ENCODE measurements around the gene MDGA2.
"Not testable (repeated sequence)": the region's sequence is repeated elsewhere in the genome, so short reads cannot be mapped to it uniquely, and the experiment has no call there.

MDGA2 gene

DNA sequence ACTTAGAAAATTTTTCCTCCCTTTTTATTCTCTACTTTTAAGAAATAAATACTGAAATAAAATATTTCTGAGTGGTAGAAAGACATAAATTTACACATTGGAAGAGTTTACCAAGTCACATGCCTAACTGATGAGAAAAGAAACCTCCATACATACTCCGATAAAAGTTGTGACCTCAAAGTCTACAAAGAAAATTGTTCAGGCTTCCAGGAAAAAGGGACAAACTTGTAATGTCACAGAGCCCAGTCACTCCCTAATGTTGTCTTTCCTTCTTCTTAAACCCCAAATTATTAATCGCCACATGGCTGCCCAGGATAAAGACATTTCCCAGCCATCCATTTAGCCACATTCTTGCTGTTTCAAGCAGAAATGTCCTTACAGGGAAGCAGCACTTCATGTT lies 455.3 kb downstream of the MDGA2 start:
- FAIRE-seq: no peak

DNA sequence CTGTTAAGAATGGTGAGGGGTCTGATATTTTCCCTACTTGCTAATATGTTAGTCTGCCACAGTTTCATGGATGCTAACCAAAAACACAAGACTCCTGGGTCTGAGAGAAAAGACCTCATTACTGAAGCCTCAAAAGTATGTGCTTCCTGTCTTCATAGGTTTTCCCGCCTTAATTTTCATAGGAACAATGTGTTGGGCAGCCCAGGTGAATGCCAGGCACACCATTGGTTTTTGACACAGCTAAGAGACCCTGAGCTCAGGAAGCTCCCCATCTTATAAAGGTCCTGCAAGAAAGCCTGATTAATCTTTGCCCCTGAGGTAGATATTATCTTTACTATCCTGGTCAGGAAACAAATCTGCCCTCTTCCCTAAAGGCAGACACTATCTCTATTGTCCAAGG lies 464.1 kb downstream of the MDGA2 start:
- no peak for FAIRE-seq

DNA sequence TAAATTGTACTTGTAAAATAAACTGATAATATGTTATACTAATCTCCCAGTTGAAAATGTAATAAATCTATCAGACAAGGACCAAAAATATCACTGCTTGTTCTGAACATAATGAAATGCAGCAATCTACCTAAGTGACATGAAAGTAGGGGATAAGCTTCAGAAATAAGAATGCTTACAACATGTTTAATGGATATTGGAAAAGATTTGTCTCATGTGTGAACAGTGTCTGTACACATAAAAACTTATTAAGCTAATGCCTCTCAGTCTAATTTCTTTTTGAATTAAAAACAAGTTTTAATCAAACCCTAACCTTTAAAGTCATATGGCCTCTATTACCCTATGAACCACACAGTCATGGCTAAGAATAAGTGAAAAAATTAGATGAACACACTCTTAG lies 465.3 kb downstream of the MDGA2 start:
- FAIRE-seq: no peak

DNA sequence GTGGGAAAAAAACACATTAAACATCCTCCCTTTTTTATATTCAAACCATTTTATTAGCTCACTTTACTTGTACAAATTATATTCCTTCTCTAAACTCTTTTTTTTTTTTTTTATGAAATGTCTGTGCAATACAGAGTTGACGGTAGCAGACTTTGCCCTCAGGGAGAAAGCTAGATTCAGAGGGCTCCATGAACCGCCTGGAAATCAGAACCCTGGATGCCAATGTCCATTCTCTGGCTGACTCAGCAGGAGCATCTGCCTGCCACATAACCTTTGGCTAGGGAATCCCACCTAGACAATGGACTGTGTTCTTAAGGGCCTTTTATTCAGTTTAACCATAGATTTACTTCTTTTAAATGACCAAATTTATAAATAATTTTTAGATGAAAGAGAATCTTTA lies 467.0 kb downstream of the MDGA2 start:
- FAIRE-seq: no peak

DNA sequence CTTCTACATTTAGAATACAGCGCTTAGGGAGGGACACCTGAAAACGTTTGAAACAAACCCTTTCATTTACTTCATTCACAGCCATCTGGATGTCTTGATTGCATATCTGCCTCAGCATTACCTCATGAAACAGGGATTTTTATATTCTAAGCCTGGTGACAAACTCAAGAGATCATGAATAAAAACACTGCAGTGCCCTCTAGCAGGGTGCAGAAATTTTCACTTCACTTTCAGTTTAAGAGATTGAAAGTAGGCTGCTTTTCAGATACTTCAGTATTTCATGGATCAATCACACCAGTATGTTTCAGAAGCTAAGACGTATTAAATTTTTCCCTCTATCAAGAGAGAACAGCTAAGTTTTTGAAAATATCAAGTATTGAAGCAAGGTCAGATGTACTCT lies 467.8 kb downstream of the MDGA2 start:
- FAIRE-seq: no peak

DNA sequence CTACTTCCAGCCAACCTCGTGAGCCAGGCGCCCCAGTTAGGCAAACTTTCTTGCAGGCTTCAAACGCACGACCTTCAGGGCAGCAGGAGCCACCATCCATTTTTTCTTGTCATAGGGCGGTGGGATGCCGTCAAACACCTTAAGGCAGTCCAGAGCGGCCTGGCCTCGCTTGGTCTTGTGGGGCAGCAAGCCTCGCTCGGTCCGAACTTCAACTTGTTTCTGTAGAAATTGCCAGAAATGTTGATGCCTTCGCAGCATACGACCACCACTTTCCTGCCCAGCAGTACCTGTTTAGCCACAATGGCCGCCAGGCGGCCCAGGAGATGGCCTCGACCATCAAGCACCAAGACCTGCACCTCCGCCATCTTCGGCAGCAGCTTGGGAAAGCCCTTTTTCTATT lies 474.7 kb downstream of the MDGA2 start:
- FAIRE-seq: no peak

GRCh38 chr14:47195582-47195981 lies 479.8 kb downstream of the MDGA2 start:
- no peak for FAIRE-seq

DNA sequence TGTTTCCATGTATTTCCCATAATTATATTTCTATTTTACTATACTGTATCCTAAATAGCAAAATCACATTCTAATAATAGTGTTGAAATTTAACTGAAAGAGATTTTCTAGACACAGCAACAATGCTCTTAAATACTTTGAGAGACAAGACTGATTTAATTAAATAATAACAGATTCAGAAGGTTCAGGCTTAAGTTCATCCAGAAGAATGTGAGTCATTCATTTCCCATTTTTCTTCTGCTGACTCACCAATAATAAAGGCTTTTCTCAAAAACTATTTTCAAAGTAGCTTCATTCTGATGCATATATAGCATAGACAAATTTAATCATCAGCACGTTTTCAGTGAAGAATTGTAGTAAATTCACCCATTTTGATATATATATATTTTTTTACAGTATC lies 481.4 kb downstream of the MDGA2 start:
- FAIRE-seq: no peak

DNA sequence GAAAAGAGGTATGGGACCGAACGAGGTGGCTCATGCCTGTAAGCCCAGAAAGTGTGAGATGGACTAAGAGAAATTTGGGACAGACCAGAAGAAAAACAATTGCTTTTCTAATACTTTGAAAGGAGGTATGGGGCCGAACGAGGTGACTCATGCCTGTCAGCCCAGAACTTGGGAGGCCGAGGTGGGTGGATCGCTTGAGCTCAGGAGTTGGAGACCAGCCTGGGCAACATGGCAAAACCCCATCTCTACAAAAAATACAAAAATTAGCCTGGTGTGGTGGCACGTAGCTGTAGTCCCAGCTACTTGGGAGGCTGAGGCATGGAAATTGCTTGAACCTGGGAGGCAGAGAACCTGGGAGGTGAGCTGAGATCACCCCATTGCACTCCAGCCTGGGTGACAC lies 483.2 kb downstream of the MDGA2 start:
- FAIRE-seq: not testable (repeated sequence)

DNA sequence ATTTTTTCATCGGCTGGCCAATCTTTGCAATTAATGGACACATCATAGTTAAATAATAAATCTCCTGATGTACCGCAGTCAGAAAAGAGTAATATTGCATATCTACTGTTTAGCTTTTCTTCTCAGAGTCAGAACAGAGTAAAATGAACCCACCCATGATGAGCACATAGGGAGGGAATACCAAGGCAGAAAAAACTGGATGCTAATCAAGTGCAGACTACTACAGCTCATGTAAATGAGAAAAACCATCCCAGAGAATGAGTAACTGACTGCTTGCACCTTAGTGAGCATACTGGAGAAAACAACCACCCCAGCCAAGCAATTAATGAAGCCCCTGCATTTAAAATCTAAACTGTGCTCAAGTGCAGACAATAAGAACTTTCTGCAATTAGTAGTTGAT lies 483.7 kb downstream of the MDGA2 start:
- no peak for FAIRE-seq

DNA sequence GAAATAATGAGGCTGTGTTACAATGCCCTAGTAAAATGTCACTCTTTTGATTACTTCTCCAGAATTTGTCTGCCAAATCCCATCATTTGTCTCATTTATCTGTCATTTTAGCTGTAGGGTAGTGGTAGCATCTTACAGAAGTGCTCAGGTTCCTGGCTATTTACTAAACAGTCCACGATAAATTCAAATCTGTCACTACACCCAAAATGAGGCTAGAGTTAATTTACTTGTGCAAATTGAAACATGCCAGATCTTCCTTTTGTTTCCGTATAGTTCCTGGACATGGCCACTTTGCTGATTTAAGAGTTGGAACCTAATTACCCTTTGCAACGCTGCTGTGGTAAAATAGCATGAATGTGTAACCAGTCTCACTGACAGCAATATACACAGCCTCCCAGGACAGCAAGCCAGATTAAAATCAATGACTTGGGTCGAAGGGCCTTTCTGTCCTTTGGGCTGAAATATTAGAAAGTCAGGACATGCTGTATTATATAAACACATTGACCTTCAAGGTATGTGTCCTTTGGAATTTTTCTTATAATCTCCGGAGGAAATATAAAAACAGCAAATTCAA lies 485.4 kb downstream of the MDGA2 start:
- FAIRE-seq: no peak

DNA sequence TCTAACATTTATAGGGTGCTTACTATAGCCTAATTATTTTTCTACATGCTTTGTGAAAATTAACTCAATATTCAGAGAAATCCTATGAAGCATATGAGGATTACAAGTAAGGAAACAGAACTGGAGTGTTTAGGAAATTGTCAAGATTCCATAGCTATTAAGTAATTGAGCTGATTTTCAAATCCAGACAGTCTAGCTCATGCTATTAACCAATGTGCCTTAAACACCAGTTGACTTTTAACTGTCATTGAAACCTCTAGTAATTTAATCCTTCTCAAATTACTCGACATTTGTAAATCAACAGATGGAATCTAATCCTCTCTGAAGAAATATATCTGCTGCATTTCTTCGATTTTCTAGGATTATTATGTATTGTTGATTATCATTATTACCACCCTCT lies 488.9 kb downstream of the MDGA2 start:
- FAIRE-seq: no peak

GRCh38 chr14:47179906-47180305 lies 495.5 kb downstream of the MDGA2 start:
- FAIRE-seq: peak; percentile 10

GRCh38 chr14:47171896-47172295 lies 503.5 kb downstream of the MDGA2 start:
- FAIRE-seq: not testable (repeated sequence)

GRCh38 chr14:47167402-47167801 lies 508.0 kb downstream of the MDGA2 start:
- no peak for FAIRE-seq

DNA sequence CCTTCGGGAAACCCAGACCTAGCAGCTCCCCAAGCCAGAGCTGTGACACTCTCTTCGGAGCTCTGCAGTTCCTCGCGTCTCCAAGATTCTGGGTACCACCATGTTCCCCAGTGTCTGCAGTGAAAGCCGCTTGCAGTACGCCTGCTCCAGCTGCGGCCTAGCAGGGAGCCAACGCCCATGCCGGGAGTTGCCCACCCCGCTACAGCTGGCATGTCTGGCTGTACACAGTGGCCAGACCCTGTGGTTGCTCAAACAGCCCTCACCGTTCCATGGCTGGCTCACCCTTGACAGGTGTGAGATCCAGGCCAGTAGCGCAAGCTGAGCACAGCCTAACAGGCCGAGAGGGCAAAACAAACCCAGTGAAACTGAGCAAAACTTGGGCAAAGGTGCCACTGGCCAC lies 520.0 kb downstream of the MDGA2 start:
- FAIRE-seq: no peak

DNA sequence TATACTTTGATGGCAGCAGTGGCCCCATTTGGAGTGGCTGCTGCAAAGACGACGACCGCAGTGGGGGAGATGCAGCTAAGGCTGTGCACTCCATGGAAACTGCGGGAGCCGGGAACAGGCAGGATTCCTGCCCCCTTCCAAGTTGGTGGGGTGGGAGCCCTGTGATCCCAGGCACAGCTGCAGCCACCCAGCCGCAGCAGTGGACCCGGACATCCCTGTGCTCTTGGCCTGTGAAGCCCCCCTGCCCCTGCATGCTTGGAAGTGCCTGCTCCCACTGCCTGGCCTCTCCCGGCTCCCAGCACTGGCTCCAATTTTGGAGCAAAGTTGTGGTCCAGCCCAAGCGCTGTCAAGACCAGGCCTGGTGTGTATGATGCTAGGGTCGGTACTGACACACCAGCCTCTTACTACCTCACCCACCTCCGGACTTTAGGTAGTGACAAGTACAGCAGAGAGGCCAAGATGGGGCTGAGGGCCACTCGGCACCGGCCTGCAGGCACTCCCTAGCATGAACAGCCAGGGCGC lies 521.1 kb downstream of the MDGA2 start:
- FAIRE-seq: no peak

GRCh38 chr14:47153746-47154145 lies 521.7 kb downstream of the MDGA2 start:
- no peak for FAIRE-seq

- no peak for FAIRE-seq
Measured at GRCh38 chr14:47150267-47150666, 525.1 kb downstream of the MDGA2 start.

DNA sequence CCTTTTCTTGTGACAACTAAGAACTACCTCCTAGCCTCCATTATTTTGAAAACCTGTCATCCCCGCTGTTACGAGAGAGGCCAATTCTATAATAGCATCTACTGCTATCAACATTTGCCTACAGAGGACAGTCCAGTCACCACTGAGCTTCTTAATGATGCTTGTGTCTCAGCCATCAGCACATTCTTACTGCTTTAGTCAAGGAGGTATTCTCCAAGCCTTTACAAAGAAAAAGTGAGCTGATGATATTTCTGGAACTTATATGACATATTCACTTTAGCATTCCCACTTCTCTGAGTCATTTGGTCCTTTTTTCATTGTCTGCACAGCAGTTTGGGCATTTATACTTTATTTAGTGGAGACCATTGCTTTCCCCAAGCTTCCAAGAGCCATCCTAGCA lies 526.1 kb downstream of the MDGA2 start:
- FAIRE-seq: no peak

DNA sequence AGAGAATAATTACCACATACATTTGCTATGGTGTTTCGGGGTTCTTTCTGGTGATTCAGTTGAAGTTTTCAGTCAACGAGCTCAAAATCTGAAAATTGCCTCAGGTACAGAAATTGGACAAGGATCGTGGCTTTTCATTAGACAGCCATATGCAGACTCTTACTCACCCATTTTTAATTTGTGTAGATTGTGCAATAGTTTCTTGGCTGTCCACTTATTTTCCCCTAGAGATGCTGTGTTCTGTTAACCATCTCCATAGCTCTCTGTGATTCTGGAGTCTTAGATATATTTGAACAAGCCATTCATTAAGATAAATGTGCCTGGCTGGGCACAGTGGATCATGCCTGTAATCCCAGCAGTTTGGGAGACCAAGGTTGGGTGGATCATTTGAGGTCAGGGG lies 526.7 kb downstream of the MDGA2 start:
- no peak for FAIRE-seq

DNA sequence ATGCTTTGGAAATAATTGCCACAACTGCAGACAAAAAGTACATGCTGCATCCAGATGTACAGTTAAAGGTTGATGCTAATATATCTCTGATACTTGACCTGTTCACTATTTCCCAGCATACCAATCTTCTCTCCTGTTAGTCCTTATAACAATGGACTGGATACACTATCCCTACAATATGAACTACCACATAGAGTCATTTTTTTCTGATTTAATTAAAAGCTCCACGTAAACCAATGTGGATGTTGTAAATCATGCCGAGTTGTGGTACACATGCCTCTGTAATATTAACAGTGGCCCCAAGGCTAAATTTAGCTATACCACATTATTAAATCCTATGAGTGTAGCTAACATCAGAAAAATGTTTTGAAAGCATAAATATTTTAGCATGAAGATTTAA lies 554.8 kb downstream of the MDGA2 start:
- no peak for FAIRE-seq

- no peak for FAIRE-seq
Measured at GRCh38 chr14:47103771-47104170, 571.6 kb downstream of the MDGA2 start.

GRCh38 chr14:47102472-47102871 lies 572.9 kb downstream of the MDGA2 start:
- no peak for FAIRE-seq

DNA sequence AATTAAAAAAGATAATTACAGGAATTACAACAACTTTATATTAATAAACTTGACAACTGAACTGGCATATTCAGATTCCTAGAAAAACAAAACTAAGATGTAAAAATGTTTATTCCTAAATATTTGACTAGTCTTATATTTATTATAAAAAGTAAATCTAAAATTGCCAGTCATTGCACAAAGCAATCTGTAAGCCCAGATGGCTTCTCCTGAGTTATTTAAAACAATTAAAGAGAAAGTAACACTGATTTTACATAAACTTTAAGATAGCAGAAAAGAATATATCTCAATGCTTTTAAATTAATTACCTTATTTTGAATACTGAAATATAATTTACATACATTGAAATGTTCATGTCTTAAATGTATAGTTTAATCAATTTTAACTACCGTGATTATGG lies 589.7 kb downstream of the MDGA2 start:
- FAIRE-seq: peak; percentile 53
